ENCODE measurements around the gene EXOC3.

DNA sequence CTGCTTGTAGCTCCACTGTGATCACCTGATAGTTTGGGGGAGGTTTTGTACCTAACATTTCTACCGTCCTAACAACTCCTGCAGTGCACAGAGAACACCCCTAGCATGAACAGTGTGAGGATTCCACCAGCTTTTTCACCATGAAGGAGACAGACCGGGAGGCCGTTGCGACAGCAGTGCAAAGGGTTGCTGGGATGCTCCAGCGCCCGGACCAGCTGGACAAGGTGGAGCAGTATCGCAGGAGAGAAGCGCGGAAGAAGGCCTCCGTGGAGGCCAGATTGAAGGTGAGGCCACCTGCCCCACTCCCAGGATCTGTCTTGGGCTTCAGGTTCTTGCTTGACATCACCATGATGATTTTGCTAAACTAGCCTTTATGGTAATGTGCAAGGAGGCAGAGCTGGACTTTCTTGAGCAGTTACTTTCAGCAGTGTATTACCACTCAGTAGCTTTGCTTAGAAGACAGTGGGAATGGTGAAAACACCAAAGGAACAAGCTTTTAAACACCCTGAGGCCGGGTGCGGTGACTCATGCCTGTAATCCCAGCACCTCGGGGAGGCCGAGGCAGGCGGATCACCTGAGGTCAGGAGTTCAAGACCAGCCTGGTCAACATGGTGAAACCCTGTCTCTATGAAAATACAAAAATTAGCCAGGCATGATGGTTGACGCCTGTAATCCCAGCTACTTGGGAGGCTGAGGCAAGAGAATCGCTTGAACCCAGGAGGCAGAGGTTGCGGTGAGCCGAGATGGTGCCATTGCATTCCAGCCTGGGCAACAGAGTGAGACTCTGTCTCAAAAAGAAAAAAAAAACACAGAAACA lies 3.3 kb downstream of the EXOC3 start:
- TF ChIP-seq CTCF (IDR thresholded peaks at IDR 0.05; ENCODE audit: low read depth, low read length) (no peak), EZH2phosphoT487 (IDR thresholded peaks at IDR 0.05; ENCODE audit: low read depth) (no peak)
